ENCODE measurements around the gene SAXO1.
A peak's percentile ranks its signal among the peaks of the same experiment; 100 is the strongest.

SAXO1 gene

DNA sequence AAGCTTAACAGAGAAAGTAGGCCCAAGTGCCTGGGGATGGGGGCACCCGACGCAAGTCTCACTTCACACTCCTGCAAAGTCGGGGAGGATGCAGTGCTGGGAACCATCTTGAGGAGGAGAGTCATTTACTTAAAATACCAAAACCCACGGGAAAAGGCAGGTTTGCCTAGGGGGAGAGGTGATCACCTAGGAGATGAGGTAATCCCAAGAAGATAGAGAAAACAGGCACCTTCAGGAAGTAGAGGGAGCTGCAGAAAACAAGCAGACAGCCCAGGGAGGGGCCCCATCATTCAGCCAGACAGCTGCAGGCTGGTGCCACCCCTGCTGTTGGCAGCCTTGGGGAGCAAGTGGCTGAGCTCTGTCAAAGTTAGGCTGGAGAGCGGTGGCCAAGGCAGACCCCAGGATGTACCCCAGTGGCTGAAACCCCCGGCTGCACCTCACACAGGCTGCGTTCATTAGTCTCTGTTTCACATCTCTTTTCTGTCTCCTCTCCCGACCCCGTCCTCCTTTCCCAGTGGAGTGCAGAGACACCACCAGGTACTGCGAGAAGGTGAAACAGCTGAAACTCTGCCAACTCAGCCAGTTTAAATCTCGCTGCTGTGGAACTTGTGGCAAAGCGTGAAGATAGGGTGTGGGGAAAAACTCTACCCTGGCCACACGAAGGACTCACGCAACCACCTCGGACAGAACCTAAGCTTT is 124.9 kb downstream of the SAXO1 start:
- DNase-seq = no peak

DNA sequence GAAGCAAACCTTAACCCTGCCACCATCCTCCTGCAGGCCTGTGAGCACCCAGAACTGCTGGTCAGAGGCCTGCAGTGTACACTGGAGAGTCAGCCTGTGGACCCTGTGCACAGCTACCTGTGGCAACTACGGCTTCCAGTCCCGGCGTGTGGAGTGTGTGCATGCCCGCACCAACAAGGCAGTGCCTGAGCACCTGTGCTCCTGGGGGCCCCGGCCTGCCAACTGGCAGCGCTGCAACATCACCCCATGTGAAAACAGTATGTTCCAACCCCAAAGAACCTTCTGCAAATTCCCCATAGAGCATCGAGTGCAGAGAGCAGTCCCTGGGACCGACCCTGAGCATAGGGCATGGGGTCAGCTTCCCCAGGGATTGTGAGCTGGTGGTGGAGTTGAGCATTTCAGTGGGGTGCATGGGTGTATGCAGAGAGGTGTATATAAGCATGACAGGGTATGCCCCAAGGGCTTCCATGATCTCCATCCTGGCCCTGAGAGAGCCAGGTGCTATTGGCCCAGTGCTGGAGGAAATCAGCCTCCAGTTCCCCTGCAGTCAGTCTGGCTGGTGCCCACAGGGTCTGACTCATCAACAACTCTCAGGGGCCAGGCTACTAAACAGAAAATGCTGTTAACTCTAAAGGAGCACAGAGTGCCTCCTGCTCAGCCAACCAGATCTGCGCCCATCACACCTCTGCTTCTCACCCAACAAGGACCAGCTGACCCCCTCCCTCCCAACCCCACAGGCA is 126.2 kb downstream of the SAXO1 start:
- DNase-seq = peak; percentile 58

DNA sequence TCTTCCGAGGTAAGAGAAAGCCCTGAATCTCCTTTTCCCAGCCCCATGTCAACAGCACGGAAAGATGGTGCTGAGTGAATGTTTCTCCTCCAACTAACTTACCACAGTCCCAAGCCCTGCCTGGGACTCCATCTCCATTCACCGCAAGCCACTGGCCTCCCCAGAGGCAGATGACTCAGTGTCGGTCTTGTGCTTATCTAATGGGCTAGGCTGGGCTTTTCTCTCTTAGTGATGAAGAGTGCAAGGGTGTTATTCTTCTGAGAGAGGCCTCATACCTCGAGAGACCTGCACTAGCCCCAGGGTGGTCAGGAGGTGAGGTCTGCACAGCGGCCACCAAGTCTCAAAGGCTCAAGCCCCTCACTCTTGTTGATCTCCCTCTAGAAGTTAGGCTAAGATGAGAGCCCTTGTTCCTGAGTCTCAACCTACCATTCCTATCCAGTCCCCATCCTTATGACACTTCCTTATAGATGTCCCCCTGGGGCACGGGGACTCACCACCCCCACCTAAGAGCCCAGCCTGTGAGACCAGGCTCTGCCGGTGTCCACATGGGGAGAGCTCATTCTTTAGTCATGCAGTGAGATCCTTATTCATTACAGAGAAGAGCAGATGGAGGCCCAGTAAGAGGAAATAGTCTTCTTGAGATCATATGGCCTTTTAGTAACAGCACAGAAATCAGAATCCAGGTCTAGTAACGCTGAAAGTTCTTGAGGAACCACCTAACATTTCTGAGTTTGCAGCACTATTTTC is 127.0 kb downstream of the SAXO1 start:
- DNase-seq = peak; percentile 56

DNA sequence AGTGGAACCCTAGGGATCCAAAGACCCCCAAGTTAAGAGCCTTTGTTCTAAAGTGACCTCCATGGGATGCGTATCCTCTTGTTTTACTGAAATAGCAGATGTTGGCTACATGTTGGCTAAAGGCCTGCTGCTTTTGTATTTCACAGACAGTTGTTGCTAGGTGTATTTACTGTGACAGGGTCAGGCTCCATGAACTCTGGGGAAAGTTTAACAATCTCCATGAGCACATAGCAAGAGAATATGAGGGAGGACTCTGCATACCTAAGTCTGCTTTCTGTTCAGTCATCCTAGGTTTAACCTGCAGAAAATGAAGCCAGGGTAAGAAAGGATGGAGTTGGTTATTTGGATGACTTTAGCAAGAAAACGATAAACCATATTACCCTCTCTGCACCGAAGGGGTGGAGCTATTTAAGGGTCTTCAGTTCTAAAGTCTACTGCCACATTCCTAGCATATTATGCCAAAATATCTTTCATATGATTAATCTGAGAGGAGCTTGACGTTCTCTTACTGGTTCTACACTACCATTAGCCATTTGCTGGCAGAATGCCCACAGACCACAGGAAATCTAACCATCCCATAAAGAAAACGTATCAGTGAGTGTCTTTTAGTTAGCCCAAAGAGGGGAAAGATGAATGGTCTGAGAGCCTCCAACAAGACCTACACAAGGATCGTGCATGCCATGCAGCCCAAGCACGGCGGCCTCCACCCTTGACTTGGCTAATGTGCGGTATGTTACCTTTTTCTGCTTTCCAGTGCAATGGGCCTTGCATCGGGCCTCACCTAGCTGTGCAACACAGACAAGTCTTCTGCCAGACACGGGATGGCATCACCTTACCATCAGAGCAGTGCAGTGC is 127.8 kb downstream of the SAXO1 start:
- DNase-seq = peak; percentile 91

DNA sequence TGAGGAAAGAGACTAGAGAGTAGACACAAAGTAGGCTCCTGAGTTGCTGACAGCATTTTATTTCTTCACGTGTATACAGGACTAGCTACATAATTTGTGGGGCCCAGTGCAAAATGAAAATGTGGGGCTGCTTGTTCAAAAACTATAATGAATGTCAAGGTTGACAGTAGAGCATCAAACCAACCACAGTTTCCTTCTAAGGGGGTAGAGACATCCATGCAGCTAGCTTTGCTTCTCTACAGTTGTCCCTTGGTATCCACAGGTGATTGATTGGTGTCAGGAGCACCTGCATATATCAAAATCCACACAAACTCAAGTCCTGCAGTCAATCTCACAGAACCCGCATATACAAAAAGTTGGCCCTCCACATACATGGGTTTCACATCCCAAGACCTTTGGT is 129.6 kb downstream of the SAXO1 start:
- no peak for DNase-seq

DNA sequence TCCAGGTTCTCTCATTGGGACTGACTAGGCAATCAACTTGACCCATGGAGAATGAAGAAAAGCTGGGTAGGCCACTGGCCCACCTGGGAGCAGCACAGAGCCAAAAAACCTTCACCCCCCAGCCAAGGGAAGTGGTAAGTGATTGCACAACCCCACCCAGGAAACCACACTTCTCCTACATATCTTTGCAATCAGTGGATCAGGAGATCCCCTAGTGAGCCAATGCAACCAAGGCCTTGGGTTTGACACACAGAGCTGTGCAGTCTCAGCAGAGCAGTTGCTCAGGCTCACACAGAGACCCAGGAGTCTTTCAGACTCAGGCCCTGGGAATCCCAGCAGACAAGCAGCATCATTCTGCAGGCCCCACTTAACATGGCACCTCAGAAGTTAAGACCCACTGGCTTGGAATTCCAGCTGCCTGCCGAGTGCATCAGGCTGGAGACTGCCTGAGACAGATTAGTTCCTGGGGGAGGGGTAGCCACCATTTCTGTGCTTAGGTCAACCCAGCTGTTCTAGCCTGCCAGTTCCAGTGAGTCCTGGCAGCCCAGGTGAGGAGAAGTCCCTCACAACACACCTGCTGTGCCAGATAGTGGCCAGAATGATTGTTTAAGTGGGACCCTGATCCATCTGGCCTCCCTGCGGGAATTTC is 136.4 kb downstream of the SAXO1 start:
- DNase-seq = no peak

DNA sequence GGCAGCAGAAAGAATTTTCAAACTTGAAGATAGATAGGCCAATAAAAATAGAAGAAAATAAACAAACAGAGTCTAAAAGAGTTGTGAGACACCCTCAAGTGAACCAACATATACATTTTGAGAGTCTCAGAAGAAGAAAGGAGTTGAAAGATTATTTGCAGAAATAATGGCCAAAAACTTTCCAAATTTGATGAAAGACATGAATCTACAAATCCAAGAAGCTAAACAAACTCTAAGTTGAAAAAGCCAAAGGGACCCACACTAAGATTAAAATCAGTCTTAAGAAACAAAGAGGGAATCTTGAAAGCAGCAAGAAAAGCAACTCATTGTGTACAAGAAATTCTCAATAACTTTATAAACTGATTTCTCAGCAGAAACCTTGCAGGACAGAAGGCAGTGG is 137.0 kb downstream of the SAXO1 start:
- no peak for DNase-seq

DNA sequence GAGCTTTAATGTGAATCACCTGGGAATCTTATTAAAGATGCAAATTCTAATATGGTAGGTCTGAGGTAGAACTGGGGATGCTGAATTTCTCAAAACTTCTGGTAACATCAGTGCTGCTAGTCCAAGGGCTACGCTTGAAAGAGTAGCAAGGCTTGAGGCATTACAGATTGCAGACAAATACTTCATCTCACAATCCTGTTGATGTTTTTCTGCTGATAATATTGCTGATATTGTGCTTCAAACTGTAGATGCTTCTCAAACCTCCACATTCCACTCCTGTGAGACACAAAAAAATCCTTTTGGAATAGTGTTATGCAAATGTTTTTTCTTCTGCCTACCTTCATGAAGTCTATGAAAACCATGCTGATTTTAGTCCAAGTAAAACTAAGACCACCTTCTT is 139.5 kb downstream of the SAXO1 start:
- no peak for DNase-seq

DNA sequence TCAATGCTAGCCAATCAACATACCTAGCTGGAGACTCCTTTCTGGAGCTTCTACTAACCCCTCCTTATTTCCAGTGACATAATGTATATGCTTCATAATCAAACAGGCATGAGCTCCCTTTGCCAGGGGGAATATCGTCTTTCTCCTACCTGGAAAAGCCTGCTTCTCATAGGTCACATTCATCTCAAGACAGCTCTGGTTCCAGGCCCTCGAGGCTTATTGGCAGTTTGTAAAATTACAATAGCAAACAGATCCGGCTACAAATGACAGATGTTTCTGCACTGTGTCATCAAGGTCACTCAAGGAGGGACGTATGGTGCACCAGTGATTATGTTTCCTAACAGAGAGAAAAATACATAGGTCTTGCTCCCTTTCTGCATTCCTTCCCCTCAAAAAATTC is 140.0 kb downstream of the SAXO1 start:
- no peak for DNase-seq

DNA sequence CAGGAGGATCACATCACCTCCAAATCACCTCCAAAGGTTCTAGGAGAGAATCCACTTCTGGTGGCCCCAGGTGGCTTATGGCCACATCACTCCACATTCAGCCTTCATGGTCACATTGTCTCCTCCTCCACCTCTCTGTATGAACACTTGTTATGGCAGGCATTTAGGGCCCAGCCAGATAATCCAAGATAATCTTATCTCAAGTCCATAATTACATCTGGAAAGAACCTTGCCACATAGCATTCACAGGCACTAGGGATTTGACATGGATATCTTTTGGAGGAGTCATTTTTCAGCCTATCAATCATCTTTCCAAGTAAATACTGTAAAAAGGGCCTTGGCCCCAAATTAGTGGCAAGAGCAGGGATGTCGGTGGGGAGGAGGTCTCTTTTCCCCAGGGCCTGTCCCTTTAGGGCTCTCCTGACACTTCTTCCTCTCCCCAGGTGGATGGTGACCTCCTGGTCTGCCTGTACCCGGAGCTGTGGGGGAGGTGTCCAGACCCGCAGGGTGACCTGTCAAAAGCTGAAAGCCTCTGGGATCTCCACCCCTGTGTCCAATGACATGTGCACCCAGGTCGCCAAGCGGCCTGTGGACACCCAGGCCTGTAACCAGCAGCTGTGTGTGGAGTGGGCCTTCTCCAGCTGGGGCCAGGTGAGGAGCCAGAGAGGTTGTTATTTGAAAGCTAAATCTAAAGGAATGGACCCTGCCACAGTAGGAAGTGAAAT is 140.9 kb downstream of the SAXO1 start:
- DNase-seq = no peak

DNA sequence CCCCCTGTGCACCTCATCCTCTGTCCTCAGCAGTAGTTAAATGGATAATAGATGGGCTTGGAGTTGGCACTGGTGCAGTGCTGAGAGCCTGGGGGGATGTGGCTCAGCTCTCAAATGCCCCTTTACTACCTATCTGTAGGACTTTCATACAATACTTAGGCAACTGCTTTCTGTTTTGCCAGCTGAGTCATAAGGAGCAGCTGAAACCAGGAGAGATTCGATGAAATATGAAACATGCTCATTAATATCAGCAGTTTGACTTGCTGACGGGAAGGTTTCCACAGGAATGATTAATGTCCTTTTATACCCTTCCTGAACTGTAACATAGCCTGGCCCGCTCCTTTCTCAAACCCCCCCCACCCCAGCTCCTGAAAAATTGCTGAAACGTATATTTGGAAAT is 142.6 kb downstream of the SAXO1 start:
- DNase-seq = peak; percentile 89

DNA sequence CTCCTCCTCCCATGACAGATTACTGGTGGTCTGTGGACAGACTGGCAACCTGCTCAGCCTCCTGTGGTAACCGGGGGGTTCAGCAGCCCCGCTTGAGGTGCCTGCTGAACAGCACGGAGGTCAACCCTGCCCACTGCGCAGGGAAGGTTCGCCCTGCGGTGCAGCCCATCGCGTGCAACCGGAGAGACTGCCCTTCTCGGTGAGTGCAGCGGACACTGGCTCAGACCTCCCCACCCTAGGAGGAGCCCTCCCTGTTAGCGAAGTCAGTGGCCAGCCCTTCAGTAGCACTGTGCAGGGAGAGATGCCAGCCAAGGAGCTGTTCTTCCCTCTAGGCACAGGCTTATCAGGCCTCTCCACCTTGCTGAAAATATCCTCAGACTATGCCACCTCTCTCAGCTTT is 143.5 kb downstream of the SAXO1 start:
- DNase-seq = no peak

DNA sequence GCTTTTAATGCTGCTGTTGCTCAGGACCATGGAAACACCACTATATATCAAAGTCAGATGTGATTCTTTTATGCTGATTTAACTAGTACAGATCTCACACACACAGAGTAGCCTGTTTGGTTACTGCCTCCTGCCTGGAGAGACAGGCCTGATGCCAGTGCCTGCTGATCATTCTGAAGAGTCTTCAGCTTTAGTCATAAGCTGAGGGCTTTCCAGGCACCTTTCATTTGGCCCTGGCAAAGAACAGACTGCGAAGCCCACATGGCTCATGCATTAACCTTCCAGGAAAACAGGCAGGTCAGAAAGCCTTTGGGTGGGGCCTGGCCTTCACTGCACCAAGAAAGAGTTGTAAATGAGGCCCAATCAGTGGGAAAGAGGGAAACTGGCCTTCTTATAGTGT is 144.7 kb downstream of the SAXO1 start:
- no peak for DNase-seq

DNA sequence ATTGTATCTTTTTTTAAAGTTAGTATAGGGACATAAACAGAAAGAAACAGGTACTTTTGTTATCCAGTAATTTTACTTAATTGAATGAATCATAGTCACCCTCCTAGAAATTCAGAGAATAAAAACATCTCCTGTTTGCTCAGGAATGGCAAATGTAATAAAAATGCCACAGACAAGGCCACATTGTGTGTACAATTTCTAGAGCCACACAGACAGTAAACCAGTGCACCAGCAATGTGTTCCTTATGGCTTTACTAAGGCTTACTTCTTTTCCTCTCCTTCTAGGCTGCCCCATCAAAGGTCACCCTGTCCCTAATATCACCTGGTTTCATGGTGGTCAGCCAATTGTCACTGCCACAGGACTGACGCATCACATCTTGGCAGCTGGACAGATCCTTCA is 145.5 kb downstream of the SAXO1 start:
- no peak for DNase-seq

DNA sequence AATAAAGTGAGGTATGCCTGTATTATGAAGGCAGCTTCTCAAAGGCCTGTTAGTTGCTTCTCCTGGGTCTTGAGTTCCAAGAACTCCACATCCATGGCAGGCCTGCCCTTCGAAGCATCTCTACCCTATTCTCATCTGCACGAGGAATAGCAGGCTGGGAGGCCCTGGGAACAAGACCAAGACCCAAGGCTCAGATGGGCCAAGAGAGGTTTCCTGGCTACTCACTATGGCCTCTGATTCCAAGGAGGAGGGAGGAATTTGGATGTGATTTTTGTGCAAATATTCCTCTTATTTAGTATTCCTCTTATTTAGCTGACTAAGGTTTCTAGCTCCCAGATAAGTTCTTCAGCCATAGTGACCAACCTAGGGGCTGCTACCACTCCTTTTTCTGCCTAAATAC is 151.3 kb downstream of the SAXO1 start:
- DNase-seq = no peak

DNA sequence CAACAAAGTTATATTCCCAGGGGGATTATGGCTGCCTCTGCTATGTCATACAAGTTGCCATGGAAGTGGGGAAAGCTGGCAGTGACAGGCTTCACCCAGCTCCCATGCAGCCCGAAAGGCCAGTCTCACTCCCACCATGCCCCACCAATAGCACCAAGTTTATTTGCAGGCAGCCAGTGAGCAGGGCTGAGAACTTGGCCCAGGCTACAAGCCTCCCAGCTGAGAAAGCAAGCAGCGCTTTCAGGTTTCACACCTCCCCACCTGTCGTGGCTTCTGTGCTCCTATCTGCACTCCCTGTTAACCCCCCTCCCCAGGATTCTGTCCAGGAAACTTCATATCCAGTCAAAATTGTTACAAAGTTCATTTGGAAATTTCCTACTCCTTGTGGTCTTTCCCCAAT is 155.0 kb downstream of the SAXO1 start:
- no peak for DNase-seq
